DOHH2 (cell line): ENCODE measurements around the gene OLFML2A.

Experiments
- EZH2phosphoT487 ChIP-seq: fragments of 200-600 bp; sonication (generic); IDR thresholded peaks from 2 replicates; pipeline ENCODE4 v1.6.1; 2017; ENCODE audit warnings: borderline replicate concordance, mild to moderate bottlenecking, antibody characterized with exemption, low read length, moderate library complexity, mixed read lengths
- TF ChIP-seq, protein P1 (sequence below): fragments of 200-600 bp; sonication (generic); IDR thresholded peaks from one replicate; pipeline ENCODE4 v1.5.1; 2014; ENCODE audit warnings: antibody characterized with exemption, mild to moderate bottlenecking, low read depth, low read length; ENCODE audit not compliant: poor library complexity, severe bottlenecking

DNA sequence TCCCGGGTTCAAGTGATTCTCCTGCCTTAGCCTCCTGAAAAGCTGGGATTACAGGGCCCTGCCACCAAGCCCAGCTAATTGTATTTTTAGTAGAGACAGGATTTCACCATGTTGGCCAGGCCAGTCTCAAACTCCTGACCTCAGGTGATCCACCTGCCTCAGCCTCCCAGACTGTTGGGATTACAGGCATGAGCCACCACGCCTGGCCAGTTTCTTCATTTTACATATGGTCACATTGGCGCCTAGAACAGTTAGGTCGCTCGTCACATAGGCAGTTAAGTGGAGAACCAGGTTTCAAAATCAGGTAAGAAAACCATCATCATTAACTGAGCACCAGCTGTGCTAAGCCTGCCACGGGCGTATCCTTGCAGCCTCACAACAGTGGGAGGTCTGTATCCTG, 36.1 kb downstream of the OLFML2A start:
- TF ChIP-seq, protein P1, sequence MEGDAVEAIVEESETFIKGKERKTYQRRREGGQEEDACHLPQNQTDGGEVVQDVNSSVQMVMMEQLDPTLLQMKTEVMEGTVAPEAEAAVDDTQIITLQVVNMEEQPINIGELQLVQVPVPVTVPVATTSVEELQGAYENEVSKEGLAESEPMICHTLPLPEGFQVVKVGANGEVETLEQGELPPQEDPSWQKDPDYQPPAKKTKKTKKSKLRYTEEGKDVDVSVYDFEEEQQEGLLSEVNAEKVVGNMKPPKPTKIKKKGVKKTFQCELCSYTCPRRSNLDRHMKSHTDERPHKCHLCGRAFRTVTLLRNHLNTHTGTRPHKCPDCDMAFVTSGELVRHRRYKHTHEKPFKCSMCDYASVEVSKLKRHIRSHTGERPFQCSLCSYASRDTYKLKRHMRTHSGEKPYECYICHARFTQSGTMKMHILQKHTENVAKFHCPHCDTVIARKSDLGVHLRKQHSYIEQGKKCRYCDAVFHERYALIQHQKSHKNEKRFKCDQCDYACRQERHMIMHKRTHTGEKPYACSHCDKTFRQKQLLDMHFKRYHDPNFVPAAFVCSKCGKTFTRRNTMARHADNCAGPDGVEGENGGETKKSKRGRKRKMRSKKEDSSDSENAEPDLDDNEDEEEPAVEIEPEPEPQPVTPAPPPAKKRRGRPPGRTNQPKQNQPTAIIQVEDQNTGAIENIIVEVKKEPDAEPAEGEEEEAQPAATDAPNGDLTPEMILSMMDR: no peak
- no peak for TF ChIP-seq EZH2phosphoT487
